ENCODE results near the gene SLC9B2. TPM values are rescaled to one million over a fixed set of nuclear protein-coding genes. Genes with fewer than 3 reads are reported as not detected.
"Not testable (repeated sequence)": the region's sequence is repeated elsewhere in the genome, so short reads cannot be mapped to it uniquely, and the experiment has no call there.

The SLC9B2 gene
- total RNA-seq, 1 experiment from 2014 or later, result 22.1 TPM

GRCh38 chr4:102994803-102995202 is 81.8 kb downstream of the SLC9B2 start:
- DNase-seq, result no peak
- H3K9me3 Mint-ChIP-seq (ENCODE audit: unreplicated experiment), result no peaks in the 10 kb centered on the region
- no peak overlapping the region for H3K4me3 Mint-ChIP-seq (ENCODE audit: unreplicated experiment)
- Histone ChIP-seq H3K36me3 (ENCODE audit: control insufficient read depth, insufficient read depth, low read length) (no peaks in the 10 kb centered on the region), H3K4me3 (ENCODE audit: low read depth, low read length) (no peak overlapping the region), H3K9me3 (peaks cover 3% of the 10 kb centered on the region; the same call in 1 of the 2 replicates), H3K27me3 (replicated peaks; ENCODE audit: control insufficient read depth, insufficient read depth, low read length) (no peaks in the 10 kb centered on the region), H3K4me1 (no peaks in the 10 kb centered on the region)
- ChIA-PET POLR2A (no interaction called here), CTCF (no interaction called here)
- TF ChIP-seq CTCF (IDR thresholded peaks at IDR 0.05; ENCODE audit: insufficient read depth in 1 of 2, low read depth in 1 of 2, low read length in 1 of 2, severe bottlenecking in 1 of 2, unreplicated experiment in 1 of 2), result no peak
- BruUV-seq (replicated peaks), result no TSS peak
- H3K36me3 Mint-ChIP-seq (ENCODE audit: insufficient read depth, unreplicated experiment), result no peaks in the 10 kb centered on the region
- no peak overlapping the region for H3K27ac Mint-ChIP-seq (ENCODE audit: unreplicated experiment)
- intact Hi-C loops (cut with micrococcal nuclease; ENCODE audit: unreplicated experiment), result no loop called here
- H3K27me3 Mint-ChIP-seq (ENCODE audit: insufficient read depth, unreplicated experiment), result no peaks in the 10 kb centered on the region
- no peaks in the 10 kb centered on the region for H3K4me1 Mint-ChIP-seq (ENCODE audit: low read depth, unreplicated experiment)

- H3K27me3 Mint-ChIP-seq (ENCODE audit: insufficient read depth, unreplicated experiment); POLR2A ChIA-PET; H3K9me3 Mint-ChIP-seq (ENCODE audit: unreplicated experiment); H3K4me3 Mint-ChIP-seq (ENCODE audit: unreplicated experiment); DNase-seq; intact Hi-C loops (cut with micrococcal nuclease; ENCODE audit: unreplicated experiment); H3K9me3 ChIP-seq; H3K36me3 ChIP-seq (ENCODE audit: control insufficient read depth, insufficient read depth, low read length); BruUV-seq (replicated peaks); H3K27me3 ChIP-seq (replicated peaks; ENCODE audit: control insufficient read depth, insufficient read depth, low read length); H3K27ac Mint-ChIP-seq (ENCODE audit: unreplicated experiment); H3K4me1 Mint-ChIP-seq (ENCODE audit: low read depth, unreplicated experiment); H3K4me1 ChIP-seq; CTCF ChIA-PET; H3K4me3 ChIP-seq (ENCODE audit: low read depth, low read length); H3K36me3 Mint-ChIP-seq (ENCODE audit: insufficient read depth, unreplicated experiment): not testable (repeated sequence)
Observed at GRCh38 chr4:102993985-102994384, 82.6 kb downstream of the SLC9B2 start.

GRCh38 chr4:102988429-102989020 is 88.0 kb downstream of the SLC9B2 start:
- no TSS peak for BruUV-seq (replicated peaks)
- POLR2A ChIA-PET, result no interaction called here
- Histone ChIP-seq H3K4me1 (no peaks in the 10 kb centered on the region), H3K9me3 (no peaks in the 10 kb centered on the region; the same call in 1 of the 2 replicates), H3K27me3 (replicated peaks; ENCODE audit: control insufficient read depth, insufficient read depth, low read length) (no peaks in the 10 kb centered on the region), H3K4me3 (ENCODE audit: low read depth, low read length) (no peak overlapping the region), H3K36me3 (ENCODE audit: control insufficient read depth, insufficient read depth, low read length) (no peaks in the 10 kb centered on the region)
- H3K36me3 Mint-ChIP-seq (ENCODE audit: insufficient read depth, unreplicated experiment), result no peaks in the 10 kb centered on the region
- no peaks in the 10 kb centered on the region for H3K4me1 Mint-ChIP-seq (ENCODE audit: low read depth, unreplicated experiment)
- no peak for DNase-seq
- intact Hi-C loops (cut with micrococcal nuclease; ENCODE audit: unreplicated experiment), result no loop called here
- H3K9me3 Mint-ChIP-seq (ENCODE audit: unreplicated experiment), result peaks cover 12% of the 10 kb centered on the region
- no peaks in the 10 kb centered on the region for H3K27me3 Mint-ChIP-seq (ENCODE audit: insufficient read depth, unreplicated experiment)
- H3K4me3 Mint-ChIP-seq (ENCODE audit: unreplicated experiment), result no peak overlapping the region
- CTCF ChIA-PET, result no interaction called here
- no peak overlapping the region for H3K27ac Mint-ChIP-seq (ENCODE audit: unreplicated experiment)
- no peak for TF ChIP-seq CTCF (IDR thresholded peaks at IDR 0.05; ENCODE audit: insufficient read depth in 1 of 2, low read depth in 1 of 2, low read length in 1 of 2, severe bottlenecking in 1 of 2, unreplicated experiment in 1 of 2)

GRCh38 chr4:102981005-102981404 is 95.6 kb downstream of the SLC9B2 start:
- no peaks in the 10 kb centered on the region for H3K36me3 ChIP-seq (ENCODE audit: control insufficient read depth, insufficient read depth, low read length)
- ChIA-PET POLR2A (no interaction called here), CTCF (no interaction called here)

More at GRCh38 chr4:102981005-102981404, 95.6 kb downstream of the SLC9B2 start:
- TF ChIP-seq CTCF (IDR thresholded peaks at IDR 0.05; ENCODE audit: insufficient read depth in 1 of 2, low read depth in 1 of 2, low read length in 1 of 2, severe bottlenecking in 1 of 2, unreplicated experiment in 1 of 2), result no peak
- H3K4me3 Mint-ChIP-seq (ENCODE audit: unreplicated experiment), result no peak overlapping the region
- Histone ChIP-seq H3K4me3 (ENCODE audit: low read depth, low read length) (no peak overlapping the region), H3K9me3 (0 out of 2 replicates have a peak, but pooled peaks cover 3% of the 10 kb centered on the region), H3K4me1 (no peaks in the 10 kb centered on the region), H3K27me3 (replicated peaks; ENCODE audit: control insufficient read depth, insufficient read depth, low read length) (no peaks in the 10 kb centered on the region)
- intact Hi-C loops (cut with micrococcal nuclease; ENCODE audit: unreplicated experiment), result no loop called here
- H3K27ac Mint-ChIP-seq (ENCODE audit: unreplicated experiment), result no peak overlapping the region
- no peaks in the 10 kb centered on the region for H3K4me1 Mint-ChIP-seq (ENCODE audit: low read depth, unreplicated experiment)
- peaks cover 12% of the 10 kb centered on the region for H3K9me3 Mint-ChIP-seq (ENCODE audit: unreplicated experiment)
- no peaks in the 10 kb centered on the region for H3K36me3 Mint-ChIP-seq (ENCODE audit: insufficient read depth, unreplicated experiment)
- DNase-seq, result no peak
- H3K27me3 Mint-ChIP-seq (ENCODE audit: insufficient read depth, unreplicated experiment), result peaks cover 3% of the 10 kb centered on the region
- BruUV-seq (replicated peaks), result no TSS peak

Data from Caco-2 (cell line).